ENCODE measurements around the gene NMRK1. TPM values are rescaled to one million over a fixed set of nuclear protein-coding genes. Genes with fewer than 3 reads are reported as not detected.

Gene NMRK1
- total RNA-seq, 2 donors from 2014 or later, result 21.3 to 24.6 TPM

DNA sequence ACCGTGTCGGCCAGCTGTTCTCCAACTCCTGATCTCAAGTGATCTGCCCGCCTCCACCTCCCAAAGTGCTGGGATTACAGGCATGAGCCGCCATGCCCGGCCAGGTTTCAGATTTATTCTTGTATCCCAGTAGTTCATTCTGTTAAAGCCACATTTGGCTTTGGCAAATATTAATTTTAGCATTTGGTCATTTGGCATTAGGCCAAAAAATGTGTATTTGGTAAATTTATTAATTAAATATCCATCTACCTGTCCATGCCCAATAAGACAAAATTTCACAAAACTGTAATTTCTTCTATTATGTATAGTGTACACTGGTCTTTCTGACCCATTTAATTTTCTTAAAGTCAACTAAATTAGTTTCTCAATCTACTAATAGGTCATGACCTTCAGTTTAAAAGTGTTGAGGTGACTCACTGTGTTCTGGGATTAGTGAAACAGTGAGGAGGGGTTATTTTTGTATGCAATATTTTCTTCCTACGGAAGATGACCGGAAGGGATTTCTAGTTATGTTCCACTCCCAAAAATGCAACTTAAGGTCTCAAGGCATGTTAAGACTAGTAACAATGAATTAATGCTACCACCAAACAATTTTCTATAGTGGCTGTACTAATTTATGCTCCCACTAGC lies 21.4 kb upstream of the NMRK1 start:
- Histone ChIP-seq H3K27me3 (no peaks in the 10 kb centered on the region), H3K36me3 (no peaks in the 10 kb centered on the region), H3K9ac (ENCODE audit: low read depth in 2 of 2, low read length in 2 of 2) (no peak overlapping the region), H3K27ac (no peak overlapping the region), H3K9me3 (no peaks in the 10 kb centered on the region), H3K4me3 (no peak overlapping the region), H3K4me1 (peaks cover 6% of the 10 kb centered on the region)
- intact Hi-C loops (cut with DNase I), result no loop called here
- TF ChIP-seq, protein P1, sequence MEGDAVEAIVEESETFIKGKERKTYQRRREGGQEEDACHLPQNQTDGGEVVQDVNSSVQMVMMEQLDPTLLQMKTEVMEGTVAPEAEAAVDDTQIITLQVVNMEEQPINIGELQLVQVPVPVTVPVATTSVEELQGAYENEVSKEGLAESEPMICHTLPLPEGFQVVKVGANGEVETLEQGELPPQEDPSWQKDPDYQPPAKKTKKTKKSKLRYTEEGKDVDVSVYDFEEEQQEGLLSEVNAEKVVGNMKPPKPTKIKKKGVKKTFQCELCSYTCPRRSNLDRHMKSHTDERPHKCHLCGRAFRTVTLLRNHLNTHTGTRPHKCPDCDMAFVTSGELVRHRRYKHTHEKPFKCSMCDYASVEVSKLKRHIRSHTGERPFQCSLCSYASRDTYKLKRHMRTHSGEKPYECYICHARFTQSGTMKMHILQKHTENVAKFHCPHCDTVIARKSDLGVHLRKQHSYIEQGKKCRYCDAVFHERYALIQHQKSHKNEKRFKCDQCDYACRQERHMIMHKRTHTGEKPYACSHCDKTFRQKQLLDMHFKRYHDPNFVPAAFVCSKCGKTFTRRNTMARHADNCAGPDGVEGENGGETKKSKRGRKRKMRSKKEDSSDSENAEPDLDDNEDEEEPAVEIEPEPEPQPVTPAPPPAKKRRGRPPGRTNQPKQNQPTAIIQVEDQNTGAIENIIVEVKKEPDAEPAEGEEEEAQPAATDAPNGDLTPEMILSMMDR (IDR thresholded peaks at IDR 0.05), result no peak
- no peak for DNase-seq

DNA sequence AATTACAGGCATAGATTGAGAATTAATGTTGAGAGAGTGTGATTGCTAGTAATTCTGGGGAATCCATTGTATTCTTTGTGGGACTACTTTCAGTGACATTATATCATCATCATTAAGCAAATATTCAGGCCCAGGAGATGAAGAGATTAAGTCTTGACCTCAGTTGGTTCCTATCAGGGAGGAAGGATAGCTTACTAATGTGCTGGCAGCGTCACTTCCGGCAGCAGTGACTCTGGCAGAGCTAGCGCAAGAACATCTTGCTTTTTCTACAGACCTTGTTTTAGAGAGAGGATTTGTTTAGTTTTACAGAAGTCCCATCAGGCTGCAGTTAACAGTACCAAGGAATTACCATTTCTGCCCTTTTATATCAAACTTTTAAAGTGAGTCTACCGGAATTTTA lies 20.6 kb upstream of the NMRK1 start:
- TF ChIP-seq, protein P1 (IDR thresholded peaks at IDR 0.05), result no peak
- H3K27ac ChIP-seq, result no peak overlapping the region
- no peak for DNase-seq
- peaks cover 6% of the 10 kb centered on the region for H3K4me1 ChIP-seq
- H3K9me3 ChIP-seq, result no peaks in the 10 kb centered on the region
- no peaks in the 10 kb centered on the region for H3K27me3 ChIP-seq
- H3K9ac ChIP-seq (ENCODE audit: low read depth in 2 of 2, low read length in 2 of 2), result no peak overlapping the region
- intact Hi-C loops (cut with DNase I), result no loop called here
- no peak overlapping the region for H3K4me3 ChIP-seq
- no peaks in the 10 kb centered on the region for H3K36me3 ChIP-seq

DNA sequence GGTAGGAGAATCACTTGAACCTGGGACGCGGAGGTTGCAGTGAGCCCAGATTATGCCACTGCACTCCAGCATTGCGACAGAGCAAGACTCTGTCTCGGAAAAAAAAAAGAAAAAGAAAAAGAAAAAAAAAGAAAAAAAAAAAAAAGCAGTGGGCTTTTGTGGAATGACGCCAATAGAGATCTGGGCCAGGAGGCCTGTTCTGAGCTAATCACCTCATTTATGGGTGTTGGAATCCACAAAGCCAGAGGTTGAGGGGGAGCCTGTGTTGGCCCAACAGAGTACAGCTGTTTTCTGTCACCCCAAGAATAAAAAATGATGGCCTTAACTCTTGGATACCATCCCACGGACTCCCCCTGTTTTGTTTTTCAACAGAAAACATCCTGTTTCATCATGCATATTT lies 18.9 kb upstream of the NMRK1 start:
- no peak for DNase-seq
- Histone ChIP-seq H3K27ac (no peak overlapping the region), H3K36me3 (no peaks in the 10 kb centered on the region), H3K9me3 (no peaks in the 10 kb centered on the region), H3K4me1 (peaks cover 6% of the 10 kb centered on the region), H3K9ac (ENCODE audit: low read depth in 2 of 2, low read length in 2 of 2) (no peak overlapping the region), H3K4me3 (no peak overlapping the region), H3K27me3 (no peaks in the 10 kb centered on the region)
- TF ChIP-seq, protein P1 (IDR thresholded peaks at IDR 0.05), result no peak
- intact Hi-C loops (cut with DNase I), result no loop called here

DNA sequence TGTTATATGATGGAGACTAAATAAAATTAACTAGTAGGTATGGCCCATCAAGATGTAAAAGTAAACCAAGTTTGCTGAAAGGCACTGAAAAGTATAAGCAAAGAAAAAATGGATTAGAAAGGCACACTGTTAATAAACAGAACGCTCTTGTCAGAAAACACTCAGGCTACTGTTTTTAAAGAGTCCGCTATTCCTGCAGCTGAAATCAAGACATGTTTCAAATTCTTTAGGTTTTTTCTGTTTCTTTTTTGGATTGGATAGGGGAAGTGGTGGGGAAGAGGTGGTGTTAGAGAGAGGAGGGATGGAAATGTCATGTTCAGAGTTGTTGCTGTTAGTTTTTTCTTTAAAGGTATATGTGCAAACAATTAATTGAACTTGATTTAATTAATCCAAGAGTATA lies 17.9 kb upstream of the NMRK1 start:
- TF ChIP-seq, protein P1 (IDR thresholded peaks at IDR 0.05), result no peak
- Histone ChIP-seq H3K9ac (ENCODE audit: low read depth in 2 of 2, low read length in 2 of 2) (no peak overlapping the region), H3K36me3 (no peaks in the 10 kb centered on the region), H3K27me3 (no peaks in the 10 kb centered on the region), H3K9me3 (no peaks in the 10 kb centered on the region), H3K4me3 (no peak overlapping the region), H3K4me1 (peaks cover 4% of the 10 kb centered on the region), H3K27ac (no peak overlapping the region)
- intact Hi-C loops (cut with DNase I), result no loop called here
- no peak for DNase-seq

DNA sequence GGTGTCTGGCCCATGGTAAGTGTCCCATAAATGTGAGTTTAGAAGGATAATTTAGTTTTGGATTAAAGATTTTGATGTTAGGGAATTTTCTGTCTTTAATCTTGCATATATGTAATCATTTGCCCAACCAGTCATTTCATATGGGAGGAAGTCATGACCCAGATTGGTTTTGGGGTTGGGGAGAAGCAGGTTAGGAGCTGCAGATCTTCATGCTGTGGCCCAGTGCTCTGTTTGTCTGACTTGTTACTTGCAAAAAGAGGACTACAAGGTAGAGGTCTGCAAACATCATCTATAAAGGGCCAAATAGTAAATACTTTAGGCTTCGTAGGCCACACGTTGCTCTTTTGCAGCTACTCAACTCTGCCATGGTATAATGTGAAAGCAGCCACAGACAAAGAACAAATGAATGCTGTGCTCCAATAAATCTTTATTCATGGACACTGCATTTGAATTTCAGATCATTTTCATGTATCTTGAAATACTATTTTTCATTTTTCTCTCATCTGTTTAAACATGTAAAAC lies 17.1 kb upstream of the NMRK1 start:
- TF ChIP-seq, protein P1 (IDR thresholded peaks at IDR 0.05), result no peak
- Histone ChIP-seq H3K4me1 (no peaks in the 10 kb centered on the region), H3K27ac (no peak overlapping the region), H3K36me3 (no peaks in the 10 kb centered on the region), H3K9me3 (no peaks in the 10 kb centered on the region), H3K4me3 (no peak overlapping the region), H3K27me3 (no peaks in the 10 kb centered on the region), H3K9ac (ENCODE audit: low read depth in 2 of 2, low read length in 2 of 2) (no peak overlapping the region)
- intact Hi-C loops (cut with DNase I), result no loop called here
- no peak for DNase-seq
